HS-5 (cell line): Measurements from ENCODE around the gene SH3YL1.

ENCODE experiments used
- DNase-seq: peaks from one replicate; pipeline ENCODE4 v3.0.0-alpha.2; 2012; ENCODE audit warnings: low read depth

The SH3YL1 gene

GRCh38 chr2:263774-264492, at the start of gene SH3YL1:
Gene SH3YL1 (minus strand): TSS chr2:264032. CDS start chr2:263984, 48 bp downstream.
- DNase-seq, result no peak

GRCh38 chr2:310994-311393, 47.2 kb upstream of the SH3YL1 start:
- no peak for DNase-seq

- no peak for DNase-seq
Measured at GRCh38 chr2:309954-310510, 46.2 kb upstream of the SH3YL1 start.

GRCh38 chr2:309148-309953, 45.5 kb upstream of the SH3YL1 start:
- DNase-seq, result no peak

- no peak for DNase-seq
Measured at GRCh38 chr2:305366-305765, 41.5 kb upstream of the SH3YL1 start.

GRCh38 chr2:296354-296753, 32.5 kb upstream of the SH3YL1 start:
- DNase-seq, result no peak

- no peak for DNase-seq
Measured at GRCh38 chr2:295090-295489, 31.3 kb upstream of the SH3YL1 start.

- no peak for DNase-seq
Measured at GRCh38 chr2:290090-290722, 26.4 kb upstream of the SH3YL1 start.

- DNase-seq, result no peak
Measured at GRCh38 chr2:289362-290089, 25.7 kb upstream of the SH3YL1 start.

GRCh38 chr2:288758-289361, 25.0 kb upstream of the SH3YL1 start:
- no peak for DNase-seq

- DNase-seq, result no peak
Measured at GRCh38 chr2:287911-288757, 24.3 kb upstream of the SH3YL1 start, which contains the start of gene ALKAL2. Gene ALKAL2 (minus strand): TSS chr2:288091. CDS start chr2:287835, 256 bp downstream.

GRCh38 chr2:287471-287885, 23.6 kb upstream of the SH3YL1 start:
- DNase-seq, result no peak

- DNase-seq, result no peak
Measured at GRCh38 chr2:286774-287392, 23.1 kb upstream of the SH3YL1 start.

GRCh38 chr2:286035-286434, 22.2 kb upstream of the SH3YL1 start:
- no peak for DNase-seq

- DNase-seq, result peak; percentile 47
Measured at GRCh38 chr2:285531-285930, 21.7 kb upstream of the SH3YL1 start.

GRCh38 chr2:284896-285492, 21.2 kb upstream of the SH3YL1 start:
- DNase-seq, result no peak

GRCh38 chr2:283996-284794, 20.4 kb upstream of the SH3YL1 start:
- DNase-seq, result no peak

GRCh38 chr2:282371-283263, 18.8 kb upstream of the SH3YL1 start:
- DNase-seq, result no peak
